ENCODE results near the gene WDR90. TPM values are rescaled to one million over a fixed set of nuclear protein-coding genes. Genes with fewer than 3 reads are reported as not detected.

Gene WDR90
- total RNA-seq, 1 donor from 2014 or later = 21.2 TPM

GRCh38 chr16:619476-620100, 29.6 kb upstream of the WDR90 start:
- Mint-ChIP-seq H3K4me1 (ENCODE audit: low read depth, unreplicated experiment) (no peaks in the 10 kb centered on the region), H3K27ac (ENCODE audit: unreplicated experiment) (no peak overlapping the region), H3K4me3 (ENCODE audit: unreplicated experiment) (no peak overlapping the region), H3K27me3 (ENCODE audit: low read depth, unreplicated experiment) (no peaks in the 10 kb centered on the region), H3K36me3 (ENCODE audit: low read depth, unreplicated experiment) (peaks cover 7% of the 10 kb centered on the region), H3K9me3 (ENCODE audit: unreplicated experiment) (no peaks in the 10 kb centered on the region)
- FAIRE-seq (no peak), DNase-seq (ENCODE audit: low read depth) (no peak)
- TF ChIP-seq, protein P1, sequence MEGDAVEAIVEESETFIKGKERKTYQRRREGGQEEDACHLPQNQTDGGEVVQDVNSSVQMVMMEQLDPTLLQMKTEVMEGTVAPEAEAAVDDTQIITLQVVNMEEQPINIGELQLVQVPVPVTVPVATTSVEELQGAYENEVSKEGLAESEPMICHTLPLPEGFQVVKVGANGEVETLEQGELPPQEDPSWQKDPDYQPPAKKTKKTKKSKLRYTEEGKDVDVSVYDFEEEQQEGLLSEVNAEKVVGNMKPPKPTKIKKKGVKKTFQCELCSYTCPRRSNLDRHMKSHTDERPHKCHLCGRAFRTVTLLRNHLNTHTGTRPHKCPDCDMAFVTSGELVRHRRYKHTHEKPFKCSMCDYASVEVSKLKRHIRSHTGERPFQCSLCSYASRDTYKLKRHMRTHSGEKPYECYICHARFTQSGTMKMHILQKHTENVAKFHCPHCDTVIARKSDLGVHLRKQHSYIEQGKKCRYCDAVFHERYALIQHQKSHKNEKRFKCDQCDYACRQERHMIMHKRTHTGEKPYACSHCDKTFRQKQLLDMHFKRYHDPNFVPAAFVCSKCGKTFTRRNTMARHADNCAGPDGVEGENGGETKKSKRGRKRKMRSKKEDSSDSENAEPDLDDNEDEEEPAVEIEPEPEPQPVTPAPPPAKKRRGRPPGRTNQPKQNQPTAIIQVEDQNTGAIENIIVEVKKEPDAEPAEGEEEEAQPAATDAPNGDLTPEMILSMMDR (IDR thresholded peaks at IDR 0.05; ENCODE audit: insufficient read depth, low read depth, low read length) = no peak
- no peak for TF ChIP-seq EZH2 (IDR thresholded peaks at IDR 0.05; ENCODE audit: insufficient read depth, low read length)
- H3K79me2 ChIP-seq (ENCODE audit: insufficient read depth, low read length) = peaks cover 2% of the 10 kb centered on the region
- H3K9me3 ChIP-seq (ENCODE audit: insufficient read depth, low read depth, low read length) = no peaks in the 10 kb centered on the region
- H3K4me2 ChIP-seq (ENCODE audit: low read length) = no peak overlapping the region
- no peak overlapping the region for H3K9ac ChIP-seq (ENCODE audit: low read length)
- no peak overlapping the region for H3K27ac ChIP-seq (ENCODE audit: low read depth, low read length)
- no peaks in the 10 kb centered on the region for H3K36me3 ChIP-seq (ENCODE audit: insufficient read depth, low read length)
- no peak overlapping the region for H3K4me3 ChIP-seq (ENCODE audit: insufficient read depth, low read depth, low read length)
- no peak overlapping the region for H2AFZ ChIP-seq (ENCODE audit: low read depth, low read length)
- peaks cover 15% of the 10 kb centered on the region for H3K4me1 ChIP-seq (ENCODE audit: insufficient read depth, low read length)
- H4K20me1 ChIP-seq (ENCODE audit: insufficient read depth, low read length) = peaks cover 35% of the 10 kb centered on the region
- H3K27me3 ChIP-seq (ENCODE audit: insufficient read depth, low read length) = no peaks in the 10 kb centered on the region

- H3K4me2 ChIP-seq (ENCODE audit: low read length) = no peak overlapping the region
- Mint-ChIP-seq H3K36me3 (ENCODE audit: low read depth, unreplicated experiment) (peaks cover 2% of the 10 kb centered on the region), H3K4me1 (ENCODE audit: low read depth, unreplicated experiment) (no peaks in the 10 kb centered on the region), H3K27me3 (ENCODE audit: low read depth, unreplicated experiment) (no peaks in the 10 kb centered on the region), H3K4me3 (ENCODE audit: unreplicated experiment) (no peak overlapping the region), H3K9me3 (ENCODE audit: unreplicated experiment) (no peaks in the 10 kb centered on the region), H3K27ac (ENCODE audit: unreplicated experiment) (no peak overlapping the region)
- H3K4me1 ChIP-seq (ENCODE audit: insufficient read depth, low read length) = peaks cover 15% of the 10 kb centered on the region
- H3K9me3 ChIP-seq (ENCODE audit: insufficient read depth, low read depth, low read length) = no peaks in the 10 kb centered on the region
- no peak overlapping the region for H2AFZ ChIP-seq (ENCODE audit: low read depth, low read length)
- H3K27me3 ChIP-seq (ENCODE audit: insufficient read depth, low read length) = no peaks in the 10 kb centered on the region
- TF ChIP-seq EZH2 (IDR thresholded peaks at IDR 0.05; ENCODE audit: insufficient read depth, low read length) = no peak
- TF ChIP-seq, protein P1 (IDR thresholded peaks at IDR 0.05; ENCODE audit: insufficient read depth, low read depth, low read length) = no peak
- H3K36me3 ChIP-seq (ENCODE audit: insufficient read depth, low read length) = no peaks in the 10 kb centered on the region
- DNase-seq (ENCODE audit: low read depth) (no peak), FAIRE-seq (no peak)
- H3K9ac ChIP-seq (ENCODE audit: low read length) = no peak overlapping the region
- H3K79me2 ChIP-seq (ENCODE audit: insufficient read depth, low read length) = peaks cover 2% of the 10 kb centered on the region
- peaks cover 29% of the 10 kb centered on the region for H4K20me1 ChIP-seq (ENCODE audit: insufficient read depth, low read length)
- H3K4me3 ChIP-seq (ENCODE audit: insufficient read depth, low read depth, low read length) = no peak overlapping the region
- H3K27ac ChIP-seq (ENCODE audit: low read depth, low read length) = no peak overlapping the region
Observed at GRCh38 chr16:620700-621525, 28.3 kb upstream of the WDR90 start.
